IPS DF 19.7 (cell line): ENCODE measurements around the gene CHST11.

ENCODE experiments used
- DNase-seq: peaks from one replicate; pipeline ENCODE4 v3.0.0-alpha.2; 2013; ENCODE audit warnings: low read depth, low spot score

Gene CHST11

DNA sequence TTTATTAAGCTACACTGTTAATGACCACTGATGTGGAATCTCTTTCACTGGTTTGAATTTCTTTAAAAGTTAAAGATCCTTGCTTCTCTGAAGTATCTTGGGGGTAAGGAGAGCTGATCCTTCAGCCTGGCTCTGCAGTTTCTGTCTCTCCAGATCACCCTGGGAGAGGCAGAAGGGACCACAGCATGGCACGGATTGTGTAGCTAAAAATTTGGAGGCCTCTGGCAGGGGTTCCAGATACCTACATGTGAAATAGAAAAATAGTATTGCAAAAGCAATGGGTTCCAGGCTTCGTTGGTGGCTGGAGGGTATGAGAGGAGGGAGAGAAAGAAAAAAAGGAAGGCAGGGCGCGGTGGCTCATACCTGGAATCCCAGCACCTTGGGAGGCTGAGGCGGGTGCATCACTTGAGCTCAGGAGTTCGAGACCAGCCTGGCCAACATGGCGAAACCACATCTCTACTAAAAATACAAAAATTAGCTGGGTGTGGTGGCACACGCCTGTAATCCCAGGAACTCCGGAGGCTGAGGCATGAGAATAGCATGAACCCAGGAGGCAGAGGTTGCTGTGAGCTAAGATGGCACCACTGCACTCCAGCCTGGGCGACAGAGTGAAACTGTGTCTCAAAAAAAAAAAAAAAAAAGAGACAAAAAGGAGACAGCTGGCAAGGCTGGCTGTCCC is 3.4 kb downstream of the CHST11 start:
- no peak for DNase-seq

GRCh38 chr12:104460973-104461698 is 4.4 kb downstream of the CHST11 start:
- DNase-seq, result no peak

- no peak for DNase-seq
Observed at GRCh38 chr12:104462325-104462724, 5.6 kb downstream of the CHST11 start.

DNA sequence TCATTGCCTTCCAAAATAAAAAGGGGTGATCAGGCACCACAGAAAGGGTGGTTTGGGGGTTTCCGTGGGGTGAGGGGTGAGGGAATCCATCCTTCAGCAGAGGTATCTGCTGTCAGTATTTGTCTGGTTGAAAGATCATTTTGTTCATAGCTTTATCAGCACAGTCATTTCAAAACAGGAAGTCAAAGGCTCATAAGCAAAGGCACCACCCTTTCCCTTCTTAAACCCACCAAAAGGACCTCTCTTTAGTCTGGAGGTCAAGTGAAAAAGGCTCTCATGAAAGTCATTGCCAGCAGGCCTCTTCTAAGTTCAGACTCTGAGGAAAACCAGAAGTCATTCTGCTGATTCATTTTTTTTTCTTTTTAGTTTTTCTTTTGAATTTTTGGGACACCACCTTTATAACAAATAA is 6.2 kb downstream of the CHST11 start:
- DNase-seq, result no peak

GRCh38 chr12:104463368-104463767 is 6.6 kb downstream of the CHST11 start:
- DNase-seq, result no peak

GRCh38 chr12:104464899-104465298 is 8.2 kb downstream of the CHST11 start:
- DNase-seq, result no peak

- no peak for DNase-seq
Observed at GRCh38 chr12:104466709-104467345, 10.1 kb downstream of the CHST11 start.

DNA sequence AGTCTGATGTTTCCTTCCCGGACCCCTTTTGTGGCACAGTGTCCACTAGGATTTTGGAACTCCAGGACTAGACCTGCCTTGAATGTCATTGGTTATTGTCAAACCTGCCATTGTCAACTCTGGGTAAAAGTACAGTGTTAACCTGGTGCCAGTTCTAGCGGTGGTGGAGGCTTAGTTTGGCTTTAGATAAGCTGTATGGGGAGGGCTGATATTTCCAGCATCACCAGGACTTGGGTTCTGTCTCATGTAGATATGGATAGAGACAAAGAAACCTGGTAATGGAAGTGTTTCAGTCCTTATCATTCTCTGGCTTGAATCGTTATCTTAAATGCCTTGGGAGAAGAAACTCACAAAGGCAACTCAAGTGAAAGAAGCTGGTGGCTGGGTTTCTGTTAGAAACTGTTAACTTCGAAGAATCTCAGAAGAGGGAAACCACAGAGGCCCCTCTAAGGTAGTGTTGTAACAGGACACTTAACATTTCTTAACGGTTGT is 10.6 kb downstream of the CHST11 start:
- DNase-seq, result no peak

- DNase-seq, result no peak
Observed at GRCh38 chr12:104468371-104468770, 11.6 kb downstream of the CHST11 start.

- DNase-seq, result no peak
Observed at GRCh38 chr12:104469066-104469465, 12.3 kb downstream of the CHST11 start.

- DNase-seq, result no peak
Observed at GRCh38 chr12:104469523-104469922, 12.8 kb downstream of the CHST11 start.

DNA sequence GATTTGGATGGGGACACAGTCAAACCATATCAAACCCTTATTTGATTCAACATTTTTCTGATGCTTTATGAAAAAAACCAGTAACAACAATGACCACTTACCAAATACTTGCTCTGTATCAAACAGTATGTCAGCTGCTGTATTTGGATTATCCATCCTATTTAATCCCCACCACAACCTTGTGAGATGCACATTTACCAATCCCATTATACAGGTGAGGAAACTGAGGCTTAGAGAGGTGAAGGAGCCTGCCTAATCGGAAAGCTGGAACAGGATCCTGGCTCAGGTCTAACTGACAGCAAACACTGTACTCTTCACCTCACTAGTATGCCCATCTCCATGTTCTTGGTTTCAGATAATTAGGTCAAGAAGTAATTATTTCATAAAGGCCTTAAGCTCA is 13.8 kb downstream of the CHST11 start:
- no peak for DNase-seq

- no peak for DNase-seq
Observed at GRCh38 chr12:104471336-104471735, 14.6 kb downstream of the CHST11 start.

DNA sequence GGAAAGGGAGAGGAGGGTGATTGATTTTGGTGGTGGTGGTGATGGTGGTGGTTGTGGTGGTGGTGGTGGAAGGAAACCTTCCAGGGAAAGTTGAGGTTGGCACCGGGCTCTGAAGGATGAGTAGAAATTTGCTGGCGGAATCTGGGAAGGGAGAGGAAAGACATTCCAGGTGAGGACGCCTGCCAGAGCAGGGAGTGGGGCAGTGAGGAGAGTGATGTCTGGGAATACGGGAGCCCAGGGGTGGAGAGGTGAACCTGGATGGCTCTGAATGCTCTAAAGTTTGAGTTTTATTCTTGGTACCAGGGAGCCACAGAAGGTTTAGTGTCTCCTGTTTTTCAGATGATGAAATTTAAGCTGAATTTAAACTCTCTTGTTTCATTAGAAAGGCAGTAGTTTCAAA is 16.0 kb downstream of the CHST11 start:
- no peak for DNase-seq

DNA sequence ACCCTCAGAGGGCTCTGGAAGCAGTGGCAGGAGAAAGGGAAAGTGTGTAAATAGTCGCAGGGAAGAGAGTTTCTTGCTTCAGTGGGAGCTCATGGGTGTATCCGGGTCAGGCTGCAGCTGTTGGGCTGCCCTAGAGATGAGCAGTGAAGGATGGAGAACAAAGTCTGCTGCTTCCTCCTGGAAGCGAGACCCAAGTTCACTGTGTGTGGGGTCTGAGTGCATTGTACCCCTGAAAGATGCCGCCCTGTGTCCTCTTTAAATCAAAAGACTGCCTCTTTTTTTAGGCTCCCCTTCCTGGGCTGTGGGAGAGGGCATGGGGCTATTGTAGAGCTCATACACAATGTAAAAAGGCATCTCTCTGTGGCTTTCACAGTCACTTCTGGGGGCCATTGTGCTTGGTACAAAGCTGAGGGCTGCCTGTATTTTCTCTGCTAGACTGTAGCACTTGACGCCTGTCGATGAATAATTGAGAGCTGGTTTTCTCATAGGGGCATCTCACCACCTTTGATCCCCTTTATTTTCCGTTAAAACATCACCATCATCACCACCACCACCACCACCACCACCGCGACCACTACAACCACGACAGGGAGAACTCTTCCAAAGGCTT is 16.7 kb downstream of the CHST11 start:
- DNase-seq, result no peak

DNA sequence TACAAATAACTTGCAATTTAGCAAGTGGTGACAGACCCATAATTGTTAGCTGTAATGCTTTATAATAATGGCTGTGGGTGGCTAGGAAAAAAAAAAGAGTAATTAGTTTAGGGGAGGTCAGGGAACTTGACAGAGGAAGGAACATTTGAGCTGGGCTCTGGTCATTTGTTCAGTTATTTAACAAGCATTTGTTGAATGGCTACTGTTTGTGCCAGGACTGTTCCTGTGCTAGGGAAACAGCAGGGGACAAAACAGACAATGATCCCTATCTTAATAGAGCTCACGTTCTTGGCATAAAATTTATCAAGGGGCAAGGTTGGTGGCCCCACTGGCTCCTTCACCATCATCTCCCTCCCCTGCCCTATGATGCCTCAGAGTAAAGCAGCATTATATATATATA is 18.5 kb downstream of the CHST11 start:
- no peak for DNase-seq

DNA sequence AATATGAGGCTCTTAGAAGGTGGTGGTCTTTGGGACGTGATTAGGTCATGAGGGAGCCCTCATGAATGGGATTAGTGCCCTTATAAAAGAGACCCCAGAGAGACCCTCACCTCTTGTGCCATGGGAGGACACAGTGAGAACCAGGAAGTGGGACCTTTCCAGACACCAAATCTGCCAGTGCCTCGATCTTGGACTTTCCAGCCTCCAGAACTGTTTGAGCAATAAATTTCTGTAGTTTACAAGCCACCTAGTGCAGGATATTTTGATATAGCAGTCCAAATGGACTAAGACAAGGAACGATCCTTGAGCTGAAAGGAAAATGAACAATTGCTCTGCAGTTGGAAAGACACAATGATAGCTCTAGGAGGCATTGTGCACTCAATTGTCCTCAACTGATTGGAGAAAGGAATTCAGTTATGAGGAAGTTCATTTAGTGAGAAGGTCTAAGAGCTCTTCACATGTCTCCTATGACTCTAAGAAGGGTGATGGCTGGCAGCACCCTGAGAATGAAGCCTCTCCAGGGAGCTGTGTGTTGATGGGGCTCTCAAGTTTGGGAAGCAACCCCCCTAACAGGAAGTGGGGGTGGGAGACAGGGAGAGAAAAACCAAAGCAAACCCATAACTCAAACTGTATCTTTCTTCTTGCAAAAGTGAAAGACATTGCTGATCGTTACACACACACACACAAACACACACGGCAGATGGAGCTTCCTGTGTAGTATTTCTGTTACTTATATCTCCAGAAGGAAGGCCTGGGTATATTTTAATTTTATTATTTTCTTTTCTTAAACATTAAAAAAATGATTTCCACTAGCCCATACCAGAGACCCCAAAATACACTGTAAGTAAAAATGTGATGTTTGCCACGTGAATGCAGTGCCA is 21.0 kb downstream of the CHST11 start:
- no peak for DNase-seq

- no peak for DNase-seq
Observed at GRCh38 chr12:104478396-104479122, 21.8 kb downstream of the CHST11 start.

GRCh38 chr12:104479123-104479662 is 22.4 kb downstream of the CHST11 start:
- DNase-seq, result no peak

- DNase-seq, result no peak
Observed at GRCh38 chr12:104480012-104480411, 23.3 kb downstream of the CHST11 start.
